ENCODE data around the gene VANGL1.

DNA sequence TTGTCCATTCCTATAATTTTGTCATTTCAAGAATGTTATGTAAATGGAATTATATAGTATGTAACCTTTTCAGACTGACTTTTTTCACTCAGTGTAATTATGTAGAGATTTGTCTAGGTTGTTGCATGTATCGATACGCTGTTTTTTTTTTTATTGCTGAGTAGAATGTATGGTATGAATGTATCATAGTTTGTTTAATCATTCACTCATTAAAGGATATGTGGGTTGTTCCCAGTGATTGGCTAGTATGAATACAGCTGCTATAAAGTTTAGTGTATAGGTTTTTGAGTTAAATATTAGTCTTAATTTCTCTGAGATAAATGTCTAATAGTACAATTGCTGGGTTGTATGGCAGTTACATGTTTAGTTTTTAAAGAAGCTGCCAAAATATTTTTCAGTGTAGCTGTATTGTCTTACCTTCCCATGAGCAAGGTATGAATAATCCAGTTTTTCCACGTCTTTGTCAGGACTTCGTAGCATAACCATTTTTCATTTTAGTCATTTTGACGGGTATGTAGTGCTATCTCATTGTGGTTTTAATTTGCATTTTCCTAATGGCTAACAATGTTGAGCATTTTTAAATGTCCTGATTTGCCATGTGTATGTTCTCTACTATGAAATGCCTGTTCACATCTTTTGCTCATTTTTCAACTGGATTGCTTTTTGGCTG, 104.4 kb downstream of the VANGL1 start:
- no peak for TF ChIP-seq POLR2A (IDR thresholded peaks at IDR 0.05; ENCODE audit: control extremely low read depth in 1 of 2, low read depth in 2 of 2, low read length in 2 of 2)
- TF ChIP-seq, protein P1, sequence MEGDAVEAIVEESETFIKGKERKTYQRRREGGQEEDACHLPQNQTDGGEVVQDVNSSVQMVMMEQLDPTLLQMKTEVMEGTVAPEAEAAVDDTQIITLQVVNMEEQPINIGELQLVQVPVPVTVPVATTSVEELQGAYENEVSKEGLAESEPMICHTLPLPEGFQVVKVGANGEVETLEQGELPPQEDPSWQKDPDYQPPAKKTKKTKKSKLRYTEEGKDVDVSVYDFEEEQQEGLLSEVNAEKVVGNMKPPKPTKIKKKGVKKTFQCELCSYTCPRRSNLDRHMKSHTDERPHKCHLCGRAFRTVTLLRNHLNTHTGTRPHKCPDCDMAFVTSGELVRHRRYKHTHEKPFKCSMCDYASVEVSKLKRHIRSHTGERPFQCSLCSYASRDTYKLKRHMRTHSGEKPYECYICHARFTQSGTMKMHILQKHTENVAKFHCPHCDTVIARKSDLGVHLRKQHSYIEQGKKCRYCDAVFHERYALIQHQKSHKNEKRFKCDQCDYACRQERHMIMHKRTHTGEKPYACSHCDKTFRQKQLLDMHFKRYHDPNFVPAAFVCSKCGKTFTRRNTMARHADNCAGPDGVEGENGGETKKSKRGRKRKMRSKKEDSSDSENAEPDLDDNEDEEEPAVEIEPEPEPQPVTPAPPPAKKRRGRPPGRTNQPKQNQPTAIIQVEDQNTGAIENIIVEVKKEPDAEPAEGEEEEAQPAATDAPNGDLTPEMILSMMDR (IDR thresholded peaks at IDR 0.05; ENCODE audit: control extremely low read depth in 1 of 3, insufficient read depth in 1 of 3, low read depth in 1 of 3, low read length in 3 of 3), result no peak
- no peak for TF ChIP-seq SP1 (IDR thresholded peaks at IDR 0.05; ENCODE audit: low read depth, low read length)
- TF ChIP-seq TAF7 (optimal IDR thresholded peaks at IDR 0.05; ENCODE audit: borderline replicate concordance, low read depth, low read length), result no peak
- TF ChIP-seq, protein P2, sequence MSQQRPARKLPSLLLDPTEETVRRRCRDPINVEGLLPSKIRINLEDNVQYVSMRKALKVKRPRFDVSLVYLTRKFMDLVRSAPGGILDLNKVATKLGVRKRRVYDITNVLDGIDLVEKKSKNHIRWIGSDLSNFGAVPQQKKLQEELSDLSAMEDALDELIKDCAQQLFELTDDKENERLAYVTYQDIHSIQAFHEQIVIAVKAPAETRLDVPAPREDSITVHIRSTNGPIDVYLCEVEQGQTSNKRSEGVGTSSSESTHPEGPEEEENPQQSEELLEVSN (IDR thresholded peaks at IDR 0.05), result no peak
- TF ChIP-seq RXRA (IDR thresholded peaks at IDR 0.05; ENCODE audit: insufficient read depth, low read depth, low read length), result no peak

Data from H1 (cell line).